Renal cortex interstitium (tissue), 11 donors: ENCODE measurements around the gene IL25. TPM values are rescaled to one million over a fixed set of nuclear protein-coding genes. Genes with fewer than 3 reads are reported as not detected.

ENCODE experiments used
- DNase-seq, 11 donors: peaks; one replicate each; pipeline ENCODE4 v3.0.0-alpha.2; 2013; ENCODE audit warnings: low read depth in 9 of 11, low spot score in 4 of 11; ENCODE audit errors: extremely low read depth in 1 of 11
- polyA plus RNA-seq, 3 donors: library from polyadenylated mRNA; unstranded; fragments of 120-200 nt; gene quantifications; one replicate each; pipeline ENCODE4 v1.2.1, GENCODE V29; 2013; ENCODE audit not compliant: insufficient read length in 3 of 3

Gene IL25
- polyA plus RNA-seq, 3 donors = not detected

- DNase-seq = no peak
These were observed 30.5 kb downstream of the IL25 start for GRCh38 chr14:23403139-23403438.

- no peak for DNase-seq
These were observed 31.3 kb downstream of the IL25 start for GRCh38 chr14:23403908-23404307.

GRCh38 chr14:23404331-23404900 is 31.8 kb downstream of the IL25 start:
- no peak for DNase-seq

GRCh38 chr14:23405096-23405495 is 32.5 kb downstream of the IL25 start:
- no peak for DNase-seq

GRCh38 chr14:23405516-23406025 is 33.0 kb downstream of the IL25 start:
- DNase-seq = no peak

- DNase-seq = no peak
These were observed 33.6 kb downstream of the IL25 start for GRCh38 chr14:23406244-23406643.

- no peak for DNase-seq
These were observed 34.2 kb downstream of the IL25 start for GRCh38 chr14:23406725-23407355.

GRCh38 chr14:23407516-23408306 is 35.1 kb downstream of the IL25 start, which contains the start of gene MYH6:
MYH6 (minus strand) TSS chr14:23408273; CDS start chr14:23407223, 1,050 bp downstream.
- no peak for DNase-seq

GRCh38 chr14:23408307-23408630 is 35.7 kb downstream of the IL25 start:
- DNase-seq = no peak

- DNase-seq = no peak
These were observed 36.9 kb downstream of the IL25 start for GRCh38 chr14:23409475-23409874.

- no peak for DNase-seq
These were observed 37.5 kb downstream of the IL25 start for GRCh38 chr14:23409966-23410635.

- DNase-seq = no peak
These were observed 39.2 kb downstream of the IL25 start for GRCh38 chr14:23411563-23412525.

- DNase-seq = no peak
These were observed 41.1 kb downstream of the IL25 start for GRCh38 chr14:23413681-23414080.

GRCh38 chr14:23414254-23414653 is 41.6 kb downstream of the IL25 start:
- no peak for DNase-seq

GRCh38 chr14:23414906-23415820 is 42.6 kb downstream of the IL25 start:
- no peak for DNase-seq

- no peak for DNase-seq
These were observed 43.5 kb downstream of the IL25 start for GRCh38 chr14:23415821-23416778.

GRCh38 chr14:23416801-23417200 is 44.2 kb downstream of the IL25 start:
- no peak for DNase-seq
